CD4-positive, CD25-positive, alpha-beta regulatory T cell (primary cell): ENCODE measurements around the gene TNP2. TPM values are rescaled to one million over a fixed set of nuclear protein-coding genes. Genes with fewer than 3 reads are reported as not detected.

Experiments used
- ATAC-seq, 2 donors: fragments of 150-1000 bp; cut with Tn5 transposase; one replicate each; pipeline ENCODE4 v1.10.0; 2021; ENCODE audit warnings: low read depth in 2 of 2, moderate number of reproducible peaks in 2 of 2, moderate library complexity in 1 of 2
- DNase-seq, 3 donors: peaks; one replicate each; pipeline versions ENCODE4 v3.0.0 to v3.0.0-alpha.2; 2012 to 2022; ENCODE audit warnings: mixed read lengths in 1 of 3
- H3K27ac ChIP-seq: one replicate; pipeline ENCODE4 v1.7.0; 2013; ENCODE audit warnings: mild to moderate bottlenecking, low read length; ENCODE audit not compliant: insufficient read depth, poor library complexity, severe bottlenecking
- H3K27me3 ChIP-seq: one replicate; pipeline ENCODE4 v1.7.0; 2013; ENCODE audit warnings: low read length; ENCODE audit not compliant: control insufficient read depth, insufficient read depth
- H3K36me3 ChIP-seq: one replicate; pipeline ENCODE4 v1.7.0; 2013; ENCODE audit warnings: mild to moderate bottlenecking, low read length, moderate library complexity; ENCODE audit not compliant: control insufficient read depth, insufficient read depth
- H3K4me1 ChIP-seq: 2 replicates; pipeline ENCODE4 v1.7.0; 2013; ENCODE audit warnings: mild to moderate bottlenecking, low read length; ENCODE audit not compliant: insufficient read depth, control insufficient read depth, poor library complexity, severe bottlenecking
- H3K4me3 ChIP-seq: one replicate; pipeline ENCODE4 v1.7.0; 2013; ENCODE audit warnings: low read depth, mild to moderate bottlenecking, low read length, moderate library complexity
- H3K9me3 ChIP-seq, 2 experiments: 1 replicate in 1 of 2; 2 replicates in 1 of 2; pipeline ENCODE4 v1.7.0; 2013; ENCODE audit warnings: low read length in 2 of 2, mild to moderate bottlenecking in 1 of 2, moderate library complexity in 1 of 2; ENCODE audit not compliant: control insufficient read depth in 2 of 2
- H3K27ac Mint-ChIP-seq, 3 donors: one replicate each; pipeline ENCODE4 v1.8.0; 2020 to 2022; ENCODE audit warnings: mild to moderate bottlenecking in 3 of 3, mixed read lengths in 3 of 3, moderate library complexity in 2 of 3
- H3K27me3 Mint-ChIP-seq: one replicate; pipeline ENCODE4 v1.8.0; 2022; ENCODE audit warnings: mild to moderate bottlenecking, mixed read lengths
- H3K36me3 Mint-ChIP-seq: one replicate; pipeline ENCODE4 v1.8.0; 2020; ENCODE audit warnings: mixed read lengths
- H3K4me1 Mint-ChIP-seq, 4 donors: one replicate each; pipeline ENCODE4 v1.8.0; 2020 to 2022; ENCODE audit warnings: mixed read lengths in 4 of 4, mild to moderate bottlenecking in 1 of 4
- H3K4me3 Mint-ChIP-seq, 4 donors: one replicate each; pipeline ENCODE4 v1.8.0; 2020 to 2022; ENCODE audit warnings: mild to moderate bottlenecking in 4 of 4, mixed read lengths in 4 of 4, moderate library complexity in 3 of 4
- H3K9me3 Mint-ChIP-seq, 7 donors: one replicate each; pipeline ENCODE4 v1.8.0; 2020 to 2022; ENCODE audit warnings: mixed read lengths in 7 of 7, mild to moderate bottlenecking in 3 of 7, moderate library complexity in 2 of 7
- polyA plus RNA-seq, 4 donors: library from polyadenylated mRNA; unstranded; fragments of 300-500 nt; fragmentation: Illumina TruSeq; gene quantifications; one replicate each; pipeline ENCODE4 v1.2.3, GENCODE V29; 2021
- total RNA-seq: library from RNA; stranded (reverse); gene quantifications from one replicate; pipeline ENCODE4 v1.2.3, GENCODE V29; 2022

Gene TNP2
- total and polyA plus RNA-seq, 5 donors from 2014 or later, result not detected

DNA sequence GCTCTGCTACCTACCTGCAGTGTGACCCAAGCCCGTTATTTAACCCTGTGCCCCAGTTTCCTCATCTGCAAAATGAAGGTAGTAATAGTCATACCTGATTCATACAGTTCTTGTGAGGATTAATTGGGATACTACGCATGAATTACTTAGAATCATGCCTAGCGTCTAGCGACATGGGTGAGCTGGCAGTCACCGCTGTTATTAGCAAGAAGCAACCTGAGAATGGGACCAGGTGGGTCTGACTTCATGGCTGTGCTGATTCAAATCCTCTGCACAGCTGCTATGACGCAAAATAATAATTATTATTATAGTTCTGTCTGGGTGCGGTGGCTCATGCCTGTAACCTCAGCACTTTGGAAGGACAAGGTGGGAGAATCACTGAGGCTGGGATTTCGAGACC, 21.0 kb downstream of the TNP2 start:
- no peak overlapping the region for H3K4me3 Mint-ChIP-seq
- H3K4me3 ChIP-seq, result no peak overlapping the region
- H3K4me1 ChIP-seq, result peaks cover 24% of the 10 kb centered on the region
- H3K36me3 ChIP-seq, result no peaks in the 10 kb centered on the region
- peaks cover 7 to 43% (median 21%) of the 10 kb centered on the region in 4 donors for H3K4me1 Mint-ChIP-seq
- no peaks in the 10 kb centered on the region for H3K27me3 Mint-ChIP-seq
- ATAC-seq (no peak), DNase-seq (peak in 1 of 3 donors; percentile 53)
- no peaks in the 10 kb centered on the region for H3K9me3 ChIP-seq
- H3K27ac Mint-ChIP-seq, result no peak overlapping the region
- H3K9me3 Mint-ChIP-seq, result no peaks in the 10 kb centered on the region
- no peaks in the 10 kb centered on the region for H3K27me3 ChIP-seq
- no peak overlapping the region for H3K27ac ChIP-seq
- peaks cover 10% of the 10 kb centered on the region for H3K36me3 Mint-ChIP-seq

- peak in 1 of 3 donors; percentile 63 for DNase-seq
Observed at GRCh38 chr16:11245988-11246387, 23.1 kb downstream of the TNP2 start.

DNA sequence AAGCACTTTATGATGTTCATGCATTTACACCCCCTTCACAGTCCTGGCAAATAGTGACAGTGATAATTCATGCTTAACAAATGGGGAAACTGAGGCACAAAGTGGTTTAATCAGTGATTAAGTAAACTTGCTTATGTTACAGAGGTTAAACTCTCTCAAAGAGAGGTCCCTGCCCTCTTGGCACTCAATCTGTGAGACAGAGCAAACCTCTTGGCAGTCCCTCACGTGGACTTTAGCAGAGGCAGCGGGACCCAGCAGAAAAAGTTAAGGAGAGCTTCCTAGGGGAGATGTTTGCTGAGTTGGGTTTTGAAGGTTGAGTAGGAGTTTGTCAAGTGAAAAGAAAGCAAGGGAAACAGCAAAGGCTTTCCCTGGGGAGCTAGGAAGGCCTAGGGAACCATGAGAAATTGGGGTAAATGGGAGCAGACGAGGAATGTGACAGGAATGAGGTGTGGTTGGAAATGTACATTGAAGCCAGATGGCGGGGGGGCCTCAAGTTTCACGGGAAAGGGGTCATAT, 23.8 kb downstream of the TNP2 start:
- Histone ChIP-seq H3K4me1 (peaks cover 10% of the 10 kb centered on the region), H3K27me3 (no peaks in the 10 kb centered on the region), H3K4me3 (no peak overlapping the region), H3K27ac (no peak overlapping the region), H3K36me3 (no peaks in the 10 kb centered on the region), H3K9me3 (no peaks in the 10 kb centered on the region)
- H3K9me3 Mint-ChIP-seq, result no peaks in the 10 kb centered on the region
- DNase-seq (no peak), ATAC-seq (no peak)
- H3K4me3 Mint-ChIP-seq, result peak overlapping the region in 1 of 4 donors; percentile 40
- peaks cover 0 to 26% (median 7%) of the 10 kb centered on the region in 4 donors for H3K4me1 Mint-ChIP-seq
- H3K27ac Mint-ChIP-seq, result peak overlapping the region; percentile 27 to 95 (median 59)
- no peaks in the 10 kb centered on the region for H3K36me3 Mint-ChIP-seq
- no peaks in the 10 kb centered on the region for H3K27me3 Mint-ChIP-seq

More at GRCh38 chr16:11245988-11246387, 23.1 kb downstream of the TNP2 start:
- Mint-ChIP-seq H3K9me3 (no peaks in the 10 kb centered on the region), H3K27me3 (no peaks in the 10 kb centered on the region), H3K4me3 (peak overlapping the region in 1 of 4 donors; percentile 40), H3K36me3 (peaks cover 4% of the 10 kb centered on the region), H3K27ac (no peak overlapping the region), H3K4me1 (peaks cover 4 to 26% (median 7%) of the 10 kb centered on the region in 4 donors)
- Histone ChIP-seq H3K27ac (no peak overlapping the region), H3K9me3 (no peaks in the 10 kb centered on the region), H3K4me1 (peaks cover 4% of the 10 kb centered on the region), H3K27me3 (no peaks in the 10 kb centered on the region), H3K36me3 (no peaks in the 10 kb centered on the region), H3K4me3 (no peak overlapping the region)
- ATAC-seq, result no peak

DNA sequence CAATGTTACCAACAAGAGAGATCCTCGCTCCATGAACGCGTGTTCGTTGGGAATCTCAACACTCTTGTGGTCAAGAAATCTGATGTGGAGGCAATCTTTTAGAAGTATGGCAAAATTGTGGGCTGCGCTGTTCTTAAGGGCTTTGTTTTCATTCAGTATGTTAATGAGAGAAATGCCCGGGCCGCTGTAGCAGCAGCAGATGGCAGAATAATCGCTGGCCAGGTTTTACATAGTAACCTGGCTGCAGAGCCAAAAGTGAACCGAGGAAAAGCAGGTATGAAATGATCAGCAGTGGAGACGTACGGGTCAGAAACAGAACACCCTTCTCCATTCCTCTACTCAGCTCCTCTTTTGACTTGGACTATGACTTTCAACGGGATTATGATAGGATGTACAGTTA, 26.5 kb downstream of the TNP2 start:
- Histone ChIP-seq H3K27ac (no peak overlapping the region), H3K36me3 (no peaks in the 10 kb centered on the region), H3K27me3 (no peaks in the 10 kb centered on the region), H3K9me3 (no peaks in the 10 kb centered on the region), H3K4me3 (no peak overlapping the region), H3K4me1 (peaks cover 10% of the 10 kb centered on the region)
- no peaks in the 10 kb centered on the region for H3K36me3 Mint-ChIP-seq
- H3K9me3 Mint-ChIP-seq, result no peaks in the 10 kb centered on the region
- no peak for DNase-seq
- no peak for ATAC-seq
- peaks cover 0 to 23% (median 11%) of the 10 kb centered on the region in 4 donors for H3K4me1 Mint-ChIP-seq
- no peak overlapping the region for H3K4me3 Mint-ChIP-seq
- no peak overlapping the region for H3K27ac Mint-ChIP-seq
- no peaks in the 10 kb centered on the region for H3K27me3 Mint-ChIP-seq

GRCh38 chr16:11241480-11242204, 27.5 kb downstream of the TNP2 start:
- no peaks in the 10 kb centered on the region for H3K27me3 Mint-ChIP-seq
- peaks cover 0 to 22% (median 12%) of the 10 kb centered on the region in 4 donors for H3K4me1 Mint-ChIP-seq
- H3K36me3 ChIP-seq, result no peaks in the 10 kb centered on the region
- no peaks in the 10 kb centered on the region for H3K9me3 ChIP-seq
- ATAC-seq (no peak), DNase-seq (no peak)
- no peak overlapping the region for H3K4me3 ChIP-seq
- H3K27ac Mint-ChIP-seq, result no peak overlapping the region
- no peaks in the 10 kb centered on the region for H3K27me3 ChIP-seq
- H3K27ac ChIP-seq, result no peak overlapping the region
- no peak overlapping the region for H3K4me3 Mint-ChIP-seq
- H3K36me3 Mint-ChIP-seq, result no peaks in the 10 kb centered on the region
- no peaks in the 10 kb centered on the region for H3K9me3 Mint-ChIP-seq
- H3K4me1 ChIP-seq, result peaks cover 10% of the 10 kb centered on the region

GRCh38 chr16:11240636-11241473, 28.3 kb downstream of the TNP2 start:
- no peak overlapping the region for H3K27ac ChIP-seq
- DNase-seq, result peak in 1 of 3 donors; percentile 62
- H3K27ac Mint-ChIP-seq, result peak overlapping the region; percentile 54 to 83 (median 76)

GRCh38 chr16:11239644-11240632, 29.2 kb downstream of the TNP2 start:
- H3K9me3 ChIP-seq, result no peaks in the 10 kb centered on the region
- H3K36me3 ChIP-seq, result no peaks in the 10 kb centered on the region
- no peak overlapping the region for H3K4me3 ChIP-seq
- H3K27me3 ChIP-seq, result no peaks in the 10 kb centered on the region
- DNase-seq (no peak), ATAC-seq (no peak)
- no peaks in the 10 kb centered on the region for H3K36me3 Mint-ChIP-seq
- H3K4me1 ChIP-seq, result peaks cover 7% of the 10 kb centered on the region
- H3K27me3 Mint-ChIP-seq, result no peaks in the 10 kb centered on the region
- peaks cover 0 to 16% (median 10%) of the 10 kb centered on the region in 4 donors for H3K4me1 Mint-ChIP-seq
- peak overlapping the region; percentile 54 to 83 (median 76) for H3K27ac Mint-ChIP-seq
- H3K27ac ChIP-seq, result no peak overlapping the region
- peak overlapping the region in 2 of 4 donors; percentile 33 to 38 for H3K4me3 Mint-ChIP-seq
- H3K9me3 Mint-ChIP-seq, result no peaks in the 10 kb centered on the region

More at GRCh38 chr16:11240636-11241473, 28.3 kb downstream of the TNP2 start:
- H3K4me1 Mint-ChIP-seq, result peaks cover 0 to 22% (median 12%) of the 10 kb centered on the region in 4 donors
- H3K9me3 ChIP-seq, result no peaks in the 10 kb centered on the region
- H3K27me3 Mint-ChIP-seq, result no peaks in the 10 kb centered on the region
- H3K27me3 ChIP-seq, result no peaks in the 10 kb centered on the region
- H3K4me1 ChIP-seq, result peaks cover 6% of the 10 kb centered on the region
- H3K36me3 Mint-ChIP-seq, result no peaks in the 10 kb centered on the region
- H3K4me3 ChIP-seq, result no peak overlapping the region
- H3K4me3 Mint-ChIP-seq, result peak overlapping the region in 2 of 4 donors; percentile 33 to 69
- peak; percentile 15 to 20 for ATAC-seq
- no peaks in the 10 kb centered on the region for H3K36me3 ChIP-seq
- no peaks in the 10 kb centered on the region for H3K9me3 Mint-ChIP-seq
